AG10803 (cell line): Measurements from ENCODE around the gene RTF2.

Experiments used
- DNase-seq: peaks from one replicate; pipeline ENCODE4 v3.0.0; 2010; ENCODE audit warnings: low read depth
- H3K4me3 ChIP-seq: 2 replicates; pipeline ENCODE4 v1.5.1; 2011; ENCODE audit warnings: mild to moderate bottlenecking, low read length, control low read depth
- CTCF ChIP-seq: conservative IDR thresholded peaks from 2 replicates; pipeline ENCODE4 v1.5.1; 2011; ENCODE audit warnings: mild to moderate bottlenecking, low read length, control low read depth, inconsistent platforms

Gene RTF2, protein sequence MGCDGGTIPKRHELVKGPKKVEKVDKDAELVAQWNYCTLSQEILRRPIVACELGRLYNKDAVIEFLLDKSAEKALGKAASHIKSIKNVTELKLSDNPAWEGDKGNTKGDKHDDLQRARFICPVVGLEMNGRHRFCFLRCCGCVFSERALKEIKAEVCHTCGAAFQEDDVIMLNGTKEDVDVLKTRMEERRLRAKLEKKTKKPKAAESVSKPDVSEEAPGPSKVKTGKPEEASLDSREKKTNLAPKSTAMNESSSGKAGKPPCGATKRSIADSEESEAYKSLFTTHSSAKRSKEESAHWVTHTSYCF

DNA sequence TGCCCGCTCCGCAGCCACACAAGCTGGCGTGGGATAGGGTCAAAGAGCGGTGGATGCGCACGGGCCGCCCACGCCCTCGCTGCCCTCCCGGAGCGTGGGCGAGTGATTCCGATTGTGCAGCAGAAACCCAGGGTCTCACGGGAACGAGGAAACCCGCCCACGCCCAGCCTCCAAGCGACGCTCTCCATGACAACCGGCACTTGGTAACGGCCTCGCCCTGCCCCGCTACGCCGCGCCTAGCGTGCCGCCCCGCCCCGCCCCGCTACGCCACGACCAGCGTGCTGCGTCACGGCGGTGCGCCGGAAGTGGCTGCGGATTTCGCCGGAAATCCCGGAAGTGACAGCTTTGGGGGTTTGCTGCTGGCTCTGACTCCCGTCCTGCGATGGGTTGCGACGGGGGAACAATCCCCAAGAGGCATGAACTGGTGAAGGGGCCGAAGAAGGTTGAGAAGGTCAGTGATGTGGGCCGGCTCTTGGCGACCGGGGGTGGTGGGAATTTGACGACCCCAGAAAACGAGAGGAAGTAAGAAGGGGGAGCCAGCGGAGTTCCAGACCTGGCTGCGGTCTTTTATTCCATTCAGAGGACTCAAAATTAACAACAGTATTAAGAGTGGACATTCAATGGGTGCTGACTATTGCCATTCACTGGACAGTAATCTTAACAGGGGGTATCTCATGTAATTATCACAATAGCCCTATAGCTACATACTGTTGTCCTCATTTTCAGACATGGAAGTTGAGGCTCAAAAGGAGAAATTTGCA lies at the start of gene RTF2:
TSS of gene RTF2 (plus strand) at position 312 of the 761 bp plus-strand sequence. CDS start at position 383, 71 bp downstream.
- peak within 1 kb of the TSS; percentile 98 for H3K4me3 ChIP-seq
- TF ChIP-seq CTCF: no peak
- peak; percentile 96 for DNase-seq

GRCh38 chr20:56420028-56420427 lies 48.4 kb upstream of the RTF2 start:
- no peak overlapping the region for H3K4me3 ChIP-seq
- TF ChIP-seq CTCF: no peak
- DNase-seq: no peak

- H3K4me3 ChIP-seq: no peak overlapping the region
- DNase-seq: no peak
- TF ChIP-seq CTCF: no peak
Measured at GRCh38 chr20:56420940-56421688, 47.3 kb upstream of the RTF2 start.

DNA sequence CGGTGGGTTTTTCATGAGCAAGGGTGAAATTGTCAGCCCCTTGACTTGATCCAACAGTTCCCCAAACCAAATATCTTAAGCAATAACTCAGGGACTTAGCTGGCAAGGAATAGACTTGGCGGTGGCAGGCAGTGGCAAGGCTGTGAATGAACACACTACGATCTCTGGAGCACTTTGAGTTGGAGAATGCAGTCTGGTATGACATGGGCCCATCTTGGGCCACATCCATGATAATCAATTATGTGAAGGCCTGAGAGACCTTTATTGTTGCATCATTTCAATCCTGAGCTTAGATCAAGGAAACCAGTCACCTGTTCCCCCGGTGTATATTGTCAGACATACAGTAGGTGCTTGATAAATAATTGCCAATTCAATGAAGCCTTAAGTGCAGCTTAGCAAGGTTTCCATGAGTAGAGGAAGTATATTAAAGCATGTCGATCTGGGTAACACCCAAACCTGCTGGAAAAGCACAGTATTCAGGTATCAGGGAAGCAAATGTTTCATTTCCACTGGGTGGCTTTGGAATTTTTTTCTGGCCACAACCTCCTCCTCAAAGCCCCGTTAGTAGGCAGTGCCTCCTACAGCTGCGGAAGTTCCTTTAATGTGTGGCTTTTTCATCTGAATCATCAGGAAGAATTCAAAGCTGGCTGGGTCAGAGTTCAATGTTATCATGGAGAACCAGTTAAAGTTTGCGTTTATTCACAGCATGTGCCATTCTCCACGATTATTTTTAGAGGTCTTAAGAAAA lies 46.2 kb upstream of the RTF2 start:
- peak; percentile 12; the same call in 1 of the 2 replicates for TF ChIP-seq CTCF
- DNase-seq: peak; percentile 58
- no peak overlapping the region for H3K4me3 ChIP-seq

GRCh38 chr20:56422824-56423189 lies 45.6 kb upstream of the RTF2 start:
- H3K4me3 ChIP-seq: no peak overlapping the region
- DNase-seq: no peak
- no peak for TF ChIP-seq CTCF

DNA sequence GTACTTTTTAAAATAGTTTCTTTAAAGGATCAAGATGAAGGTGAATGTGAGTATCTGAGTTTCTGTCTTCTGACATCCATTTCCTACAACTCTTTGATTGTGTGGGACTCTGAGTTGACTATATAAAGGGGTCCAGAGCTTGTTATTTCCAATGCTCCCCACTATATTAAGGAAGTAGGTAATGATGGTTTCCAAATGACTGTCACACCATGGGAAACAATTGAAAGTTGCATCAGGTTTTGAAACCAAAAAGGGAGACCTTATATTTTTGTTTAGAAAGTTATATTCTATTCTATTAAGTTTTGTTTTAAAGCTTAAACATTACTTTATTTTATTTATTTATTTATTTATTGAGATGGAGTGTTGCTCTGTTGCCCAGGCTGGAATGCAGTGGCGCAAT lies 45.2 kb upstream of the RTF2 start:
- H3K4me3 ChIP-seq: no peak overlapping the region
- TF ChIP-seq CTCF: no peak
- no peak for DNase-seq
